GM21423 (cell line): Measurements from ENCODE around the gene CX3CL1.
"Not testable (repeated sequence)": the region's sequence is repeated elsewhere in the genome, so short reads cannot be mapped to it uniquely, and the experiment has no call there.

ENCODE experiments used
- ATAC-seq: cut with Tn5 transposase; IDR thresholded peaks from one replicate; pipeline ENCODE4 v1.9.1; 2021; ENCODE audit warnings: mild to moderate bottlenecking, moderate library complexity; ENCODE audit not compliant: unreplicated experiment

CX3CL1 gene

GRCh38 chr16:57372372-57373116 lies at the start of gene CX3CL1:
Gene CX3CL1, plus strand, starts transcription at chr16:57372490. Its CDS starts 79 bp downstream, at chr16:57372569.
- no peak for ATAC-seq

GRCh38 chr16:57324749-57325148 lies 47.5 kb upstream of the CX3CL1 start:
- no peak for ATAC-seq

GRCh38 chr16:57325458-57325857 lies 46.8 kb upstream of the CX3CL1 start:
- no peak for ATAC-seq

- no peak for ATAC-seq
Observed at GRCh38 chr16:57329718-57330327, 42.5 kb upstream of the CX3CL1 start.

- ATAC-seq = no peak
Observed at GRCh38 chr16:57331355-57331754, 40.9 kb upstream of the CX3CL1 start.

GRCh38 chr16:57333402-57333801 lies 38.9 kb upstream of the CX3CL1 start:
- no peak for ATAC-seq

- no peak for ATAC-seq
Observed at GRCh38 chr16:57335366-57335765, 36.9 kb upstream of the CX3CL1 start.

- no peak for ATAC-seq
Observed at GRCh38 chr16:57341062-57341440, 31.2 kb upstream of the CX3CL1 start.

GRCh38 chr16:57341441-57342303 lies 30.6 kb upstream of the CX3CL1 start:
- ATAC-seq = no peak

- not testable (repeated sequence) for ATAC-seq
Observed at GRCh38 chr16:57342606-57343005, 29.7 kb upstream of the CX3CL1 start.

- no peak for ATAC-seq
Observed at GRCh38 chr16:57343221-57343620, 29.1 kb upstream of the CX3CL1 start.

GRCh38 chr16:57344094-57344493 lies 28.2 kb upstream of the CX3CL1 start:
- not testable (repeated sequence) for ATAC-seq

- ATAC-seq = no peak
Observed at GRCh38 chr16:57345021-57345420, 27.3 kb upstream of the CX3CL1 start.

- no peak for ATAC-seq
Observed at GRCh38 chr16:57345666-57346204, 26.6 kb upstream of the CX3CL1 start.

- ATAC-seq = no peak
Observed at GRCh38 chr16:57347858-57348257, 24.4 kb upstream of the CX3CL1 start.

- no peak for ATAC-seq
Observed at GRCh38 chr16:57348327-57348726, 24.0 kb upstream of the CX3CL1 start.

GRCh38 chr16:57349212-57350031 lies 22.9 kb upstream of the CX3CL1 start:
- peak; percentile 91 for ATAC-seq

GRCh38 chr16:57352636-57353047 lies 19.6 kb upstream of the CX3CL1 start:
- no peak for ATAC-seq

- no peak for ATAC-seq
Observed at GRCh38 chr16:57354311-57354710, 18.0 kb upstream of the CX3CL1 start.

- no peak for ATAC-seq
Observed at GRCh38 chr16:57355898-57356414, 16.3 kb upstream of the CX3CL1 start.
